DOHH2 (cell line): Measurements from ENCODE around the gene EFEMP1.

Experiments used
- H3F3A ChIP-seq: fragments of 200-600 bp; sonication (generic), shearing (Covaris generic); 2 replicates; pipeline ENCODE4 v1.6.0; 2016; ENCODE audit warnings: antibody characterized with exemption, mild to moderate bottlenecking; ENCODE audit not compliant: control insufficient read depth, insufficient read depth
- H3K27ac ChIP-seq: fragments of 200-600 bp; sonication (generic); 2 replicates; pipeline ENCODE4 v1.5.1; 2014; ENCODE audit warnings: low read depth, mild to moderate bottlenecking, low read length, moderate library complexity
- H3K27me3 ChIP-seq: fragments of 200-600 bp; sonication (generic); 2 replicates; pipeline ENCODE4 v1.6.1; 2014; ENCODE audit warnings: mild to moderate bottlenecking, low read length, mixed read lengths; ENCODE audit not compliant: control insufficient read depth
- H3K36me3 ChIP-seq: fragments of 200-600 bp; sonication (generic); 2 replicates; pipeline ENCODE4 v1.6.1; 2014; ENCODE audit warnings: mild to moderate bottlenecking, low read length, moderate library complexity, mixed read lengths; ENCODE audit not compliant: control insufficient read depth
- H3K4me1 ChIP-seq: fragments of 200-600 bp; sonication (generic); 2 replicates; pipeline ENCODE4 v1.6.1; 2014; ENCODE audit warnings: mild to moderate bottlenecking, low read length, mixed read lengths; ENCODE audit not compliant: control insufficient read depth
- H3K4me2 ChIP-seq: fragments of 200-600 bp; sonication (generic); 2 replicates; pipeline ENCODE4 v1.6.0; 2014; ENCODE audit warnings: mild to moderate bottlenecking, low read length, moderate library complexity
- H3K4me3 ChIP-seq: fragments of 200-600 bp; sonication (generic); 2 replicates; pipeline ENCODE4 v1.5.1; 2014; ENCODE audit warnings: mild to moderate bottlenecking, low read length, mixed read lengths
- H3K79me2 ChIP-seq: fragments of 200-600 bp; sonication (generic); 2 replicates; pipeline ENCODE4 v1.6.1; 2014; ENCODE audit warnings: mild to moderate bottlenecking, low read length, mixed read lengths; ENCODE audit not compliant: control insufficient read depth
- H3K9me2 ChIP-seq: fragments of 200-600 bp; sonication (generic); replicated peaks from 2 replicates; pipeline ENCODE4 v1.6.1; 2014; ENCODE audit warnings: mild to moderate bottlenecking, low read length, mixed read lengths; ENCODE audit not compliant: control insufficient read depth
- H3K9me3 ChIP-seq: fragments of 200-600 bp; sonication (generic); 2 replicates; pipeline ENCODE4 v1.6.1; 2014; ENCODE audit warnings: antibody characterized with exemption, low read length, mixed read lengths; ENCODE audit not compliant: control insufficient read depth, insufficient read depth
- H4K20me1 ChIP-seq: fragments of 200-600 bp; sonication (generic); 2 replicates; pipeline ENCODE4 v1.6.0; 2014; ENCODE audit warnings: low read depth, mild to moderate bottlenecking, antibody characterized with exemption, low read length, moderate library complexity; ENCODE audit not compliant: control insufficient read depth, insufficient read depth
- EZH2phosphoT487 ChIP-seq: fragments of 200-600 bp; sonication (generic); IDR thresholded peaks from 2 replicates; pipeline ENCODE4 v1.6.1; 2017; ENCODE audit warnings: borderline replicate concordance, mild to moderate bottlenecking, antibody characterized with exemption, low read length, moderate library complexity, mixed read lengths
- TF ChIP-seq, protein P1 (sequence below): fragments of 200-600 bp; sonication (generic); IDR thresholded peaks from one replicate; pipeline ENCODE4 v1.5.1; 2014; ENCODE audit warnings: antibody characterized with exemption, mild to moderate bottlenecking, low read depth, low read length; ENCODE audit not compliant: poor library complexity, severe bottlenecking

EFEMP1 gene

DNA sequence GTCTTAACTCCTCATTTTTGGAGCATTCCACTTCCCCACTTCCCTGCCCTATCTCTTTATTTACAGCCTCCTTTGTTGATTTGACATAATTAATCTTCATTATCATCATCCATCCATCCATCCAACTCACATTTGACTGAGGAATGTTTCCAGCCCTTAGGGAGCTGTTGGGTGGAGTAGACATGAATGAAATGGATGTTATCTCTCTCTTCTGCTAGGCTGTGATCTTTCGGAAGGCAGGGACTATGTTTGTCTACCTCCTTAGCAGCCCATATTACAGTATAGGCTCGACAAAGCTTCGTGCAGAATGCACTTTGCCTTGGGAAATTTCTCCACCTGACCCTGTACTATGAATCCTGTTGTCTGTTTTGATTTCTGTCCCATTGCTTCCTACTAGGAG lies 7.7 kb upstream of the EFEMP1 start:
- Histone ChIP-seq H3K79me2 (no peaks in the 10 kb centered on the region), H4K20me1 (no peaks in the 10 kb centered on the region), H3K9me2 (no peaks in the 10 kb centered on the region), H3K27me3 (peaks cover 11% of the 10 kb centered on the region), H3K36me3 (no peaks in the 10 kb centered on the region), H3K9me3 (no peaks in the 10 kb centered on the region), H3K4me2 (no peak overlapping the region), H3K4me1 (no peaks in the 10 kb centered on the region), H3K4me3 (no peak overlapping the region), H3K27ac (no peak overlapping the region), H3F3A (no peaks in the 10 kb centered on the region)
- TF ChIP-seq, protein P1, sequence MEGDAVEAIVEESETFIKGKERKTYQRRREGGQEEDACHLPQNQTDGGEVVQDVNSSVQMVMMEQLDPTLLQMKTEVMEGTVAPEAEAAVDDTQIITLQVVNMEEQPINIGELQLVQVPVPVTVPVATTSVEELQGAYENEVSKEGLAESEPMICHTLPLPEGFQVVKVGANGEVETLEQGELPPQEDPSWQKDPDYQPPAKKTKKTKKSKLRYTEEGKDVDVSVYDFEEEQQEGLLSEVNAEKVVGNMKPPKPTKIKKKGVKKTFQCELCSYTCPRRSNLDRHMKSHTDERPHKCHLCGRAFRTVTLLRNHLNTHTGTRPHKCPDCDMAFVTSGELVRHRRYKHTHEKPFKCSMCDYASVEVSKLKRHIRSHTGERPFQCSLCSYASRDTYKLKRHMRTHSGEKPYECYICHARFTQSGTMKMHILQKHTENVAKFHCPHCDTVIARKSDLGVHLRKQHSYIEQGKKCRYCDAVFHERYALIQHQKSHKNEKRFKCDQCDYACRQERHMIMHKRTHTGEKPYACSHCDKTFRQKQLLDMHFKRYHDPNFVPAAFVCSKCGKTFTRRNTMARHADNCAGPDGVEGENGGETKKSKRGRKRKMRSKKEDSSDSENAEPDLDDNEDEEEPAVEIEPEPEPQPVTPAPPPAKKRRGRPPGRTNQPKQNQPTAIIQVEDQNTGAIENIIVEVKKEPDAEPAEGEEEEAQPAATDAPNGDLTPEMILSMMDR: no peak
- TF ChIP-seq EZH2phosphoT487: no peak

GRCh38 chr2:55929476-55929875 lies 5.9 kb upstream of the EFEMP1 start:
- no peaks in the 10 kb centered on the region for H3K9me2 ChIP-seq
- H3K27me3 ChIP-seq: peaks cover 11% of the 10 kb centered on the region
- no peak overlapping the region for H3K27ac ChIP-seq
- H3K4me2 ChIP-seq: no peak overlapping the region
- H3K79me2 ChIP-seq: no peaks in the 10 kb centered on the region
- H3F3A ChIP-seq: no peaks in the 10 kb centered on the region
- TF ChIP-seq, protein P1: no peak
- no peak for TF ChIP-seq EZH2phosphoT487
- no peaks in the 10 kb centered on the region for H3K4me1 ChIP-seq
- no peak overlapping the region for H3K4me3 ChIP-seq
- H3K9me3 ChIP-seq: no peaks in the 10 kb centered on the region
- no peaks in the 10 kb centered on the region for H3K36me3 ChIP-seq
- H4K20me1 ChIP-seq: no peaks in the 10 kb centered on the region

DNA sequence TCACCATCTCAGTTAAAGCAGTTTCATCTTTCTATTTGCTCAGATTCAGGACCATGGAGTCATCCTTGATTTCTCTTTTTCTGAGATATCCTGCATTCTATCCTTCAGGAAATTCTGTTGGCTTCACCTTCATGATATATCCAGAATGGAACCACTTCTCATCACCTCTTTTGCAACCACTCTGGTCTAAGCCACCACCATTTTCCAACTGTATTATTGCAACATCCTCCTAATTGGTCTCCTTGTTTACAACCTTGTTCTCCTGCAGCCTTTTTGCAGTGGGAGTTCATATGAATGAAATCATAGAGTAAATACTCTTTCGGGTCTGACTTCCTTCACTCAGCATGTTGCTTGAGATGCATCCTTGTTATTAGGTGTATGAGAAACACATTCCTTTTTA lies 3.4 kb upstream of the EFEMP1 start:
- Histone ChIP-seq H3K9me3 (no peaks in the 10 kb centered on the region), H3K79me2 (no peaks in the 10 kb centered on the region), H3K27ac (no peak overlapping the region), H3K36me3 (no peaks in the 10 kb centered on the region), H4K20me1 (no peaks in the 10 kb centered on the region), H3K4me2 (no peak overlapping the region), H3K27me3 (peaks cover 22% of the 10 kb centered on the region), H3K9me2 (no peaks in the 10 kb centered on the region), H3K4me3 (no peak overlapping the region), H3F3A (no peaks in the 10 kb centered on the region), H3K4me1 (no peaks in the 10 kb centered on the region)
- no peak for TF ChIP-seq EZH2phosphoT487
- TF ChIP-seq, protein P1: no peak

DNA sequence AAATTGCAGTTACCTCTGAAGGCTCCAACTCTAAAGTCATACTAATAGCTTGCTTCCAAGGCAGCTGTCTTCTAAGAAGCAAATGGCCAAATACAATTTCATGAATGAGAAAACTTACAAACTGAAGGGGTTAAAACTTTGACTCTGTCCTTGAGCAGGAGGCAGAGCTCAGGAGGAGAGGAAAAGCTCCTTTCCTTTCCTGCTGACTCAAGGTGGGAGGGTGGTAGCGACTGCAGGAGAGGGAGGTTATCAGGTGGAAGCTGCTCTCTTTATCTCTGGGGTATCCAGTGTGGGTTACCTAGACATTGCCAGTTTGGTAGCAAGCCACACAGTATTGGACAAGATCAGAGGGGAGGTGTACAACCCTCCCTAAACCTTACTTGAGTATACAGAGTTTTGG lies 2.7 kb upstream of the EFEMP1 start:
- Histone ChIP-seq H3K36me3 (no peaks in the 10 kb centered on the region), H3K9me2 (no peaks in the 10 kb centered on the region), H4K20me1 (no peaks in the 10 kb centered on the region), H3K27me3 (peaks cover 23% of the 10 kb centered on the region), H3K4me3 (no peak overlapping the region), H3F3A (no peaks in the 10 kb centered on the region), H3K9me3 (no peaks in the 10 kb centered on the region), H3K4me2 (no peak overlapping the region), H3K79me2 (no peaks in the 10 kb centered on the region), H3K4me1 (no peaks in the 10 kb centered on the region), H3K27ac (no peak overlapping the region)
- no peak for TF ChIP-seq EZH2phosphoT487
- TF ChIP-seq, protein P1: no peak
